GM12892 (cell line): ENCODE data around the gene FADS6.

Experiments used
- POLR2A ChIP-seq: IDR thresholded peaks from 2 replicates; pipeline ENCODE4 v1.6.1; 2011; ENCODE audit warnings: low read depth, low read length, control low read depth
- POLR2AphosphoS5 ChIP-seq: IDR thresholded peaks from 2 replicates; pipeline ENCODE4 v1.6.1; 2011; ENCODE audit warnings: low read depth, low read length, control low read depth
- TAF1 ChIP-seq: IDR thresholded peaks from 2 replicates; pipeline ENCODE4 v1.6.1; 2011; ENCODE audit warnings: low read depth, mild to moderate bottlenecking, control low read depth, low read length, borderline replicate concordance

- TF ChIP-seq POLR2A = no peak
- no peak for TF ChIP-seq POLR2AphosphoS5
- TF ChIP-seq TAF1 = no peak
Measured at GRCh38 chr17:74916136-74916850, 22.9 kb upstream of the FADS6 start.
